ENCODE data around the gene ZCCHC9.

Gene ZCCHC9

GRCh38 chr5:81308836-81309235, 7.4 kb downstream of the ZCCHC9 start:
- DNase-seq (ENCODE audit: low spot score) = no peak
- no peak for TF ChIP-seq CTCF (IDR thresholded peaks at IDR 0.05; ENCODE audit: extremely low read depth, missing control alignments)

GRCh38 chr5:81310402-81311063, 9.1 kb downstream of the ZCCHC9 start:
- TF ChIP-seq CTCF (IDR thresholded peaks at IDR 0.05; ENCODE audit: extremely low read depth, missing control alignments) = no peak
- no peak for DNase-seq (ENCODE audit: low spot score)

- no peak for TF ChIP-seq CTCF (IDR thresholded peaks at IDR 0.05; ENCODE audit: extremely low read depth, missing control alignments)
- no peak for DNase-seq (ENCODE audit: low spot score)
Measured at GRCh38 chr5:81313278-81313677, 11.9 kb downstream of the ZCCHC9 start.

GRCh38 chr5:81313686-81314085, 12.3 kb downstream of the ZCCHC9 start:
- TF ChIP-seq CTCF (IDR thresholded peaks at IDR 0.05; ENCODE audit: extremely low read depth, missing control alignments) = no peak
- no peak for DNase-seq (ENCODE audit: low spot score)

- no peak for DNase-seq (ENCODE audit: low spot score)
- TF ChIP-seq CTCF (IDR thresholded peaks at IDR 0.05; ENCODE audit: extremely low read depth, missing control alignments) = no peak
Measured at GRCh38 chr5:81314581-81314980, 13.2 kb downstream of the ZCCHC9 start.

GRCh38 chr5:81315336-81315735, 13.9 kb downstream of the ZCCHC9 start:
- no peak for TF ChIP-seq CTCF (IDR thresholded peaks at IDR 0.05; ENCODE audit: extremely low read depth, missing control alignments)
- DNase-seq (ENCODE audit: low spot score) = no peak

GRCh38 chr5:81315830-81316229, 14.4 kb downstream of the ZCCHC9 start:
- TF ChIP-seq CTCF (IDR thresholded peaks at IDR 0.05; ENCODE audit: extremely low read depth, missing control alignments) = no peak
- DNase-seq (ENCODE audit: low spot score) = no peak
